DMS153 treated with DMSO at 0.1 percent for 48 hours (cell line): Measurements from ENCODE around the gene SIM2.

ENCODE experiments used
- DNase-seq: peaks from one replicate; lab custom pipeline; 2025; ENCODE audit not compliant: unreplicated experiment; lab: John Stamatoyannopoulos, UW

SIM2 gene

GRCh38 chr21:36713746-36714145 is 14.8 kb downstream of the SIM2 start:
- DNase-seq: no peak

GRCh38 chr21:36716387-36716786 is 17.5 kb downstream of the SIM2 start:
- DNase-seq: no peak

GRCh38 chr21:36716836-36717235 is 17.9 kb downstream of the SIM2 start:
- DNase-seq: no peak

GRCh38 chr21:36717976-36718375 is 19.1 kb downstream of the SIM2 start:
- DNase-seq: no peak

GRCh38 chr21:36718951-36719501 is 20.1 kb downstream of the SIM2 start:
- DNase-seq: no peak

GRCh38 chr21:36719614-36720013 is 20.7 kb downstream of the SIM2 start:
- no peak for DNase-seq

- DNase-seq: no peak
These were observed 22.9 kb downstream of the SIM2 start for GRCh38 chr21:36721817-36722216.

GRCh38 chr21:36722370-36723368 is 23.8 kb downstream of the SIM2 start:
- DNase-seq: no peak

- DNase-seq: no peak
These were observed 24.5 kb downstream of the SIM2 start for GRCh38 chr21:36723371-36723881.

GRCh38 chr21:36724660-36725059 is 25.7 kb downstream of the SIM2 start:
- DNase-seq: no peak

- DNase-seq: no peak
These were observed 27.0 kb downstream of the SIM2 start for GRCh38 chr21:36725793-36726386.

- no peak for DNase-seq
These were observed 29.0 kb downstream of the SIM2 start for GRCh38 chr21:36727866-36728265.

GRCh38 chr21:36728371-36729111 is 29.6 kb downstream of the SIM2 start:
- DNase-seq: no peak

- no peak for DNase-seq
These were observed 30.5 kb downstream of the SIM2 start for GRCh38 chr21:36729310-36729970.

- no peak for DNase-seq
These were observed 31.7 kb downstream of the SIM2 start for GRCh38 chr21:36730291-36731281.

GRCh38 chr21:36732217-36732616 is 33.3 kb downstream of the SIM2 start:
- DNase-seq: no peak

GRCh38 chr21:36732761-36733160 is 33.8 kb downstream of the SIM2 start:
- DNase-seq: no peak

GRCh38 chr21:36733857-36734256 is 34.9 kb downstream of the SIM2 start:
- no peak for DNase-seq
